Keratinocyte (primary cell): ENCODE measurements around the gene CDAN1. TPM values are rescaled to one million over a fixed set of nuclear protein-coding genes. Genes with fewer than 3 reads are reported as not detected.

Experiments used
- DNase-seq: peaks from one replicate; pipeline ENCODE4 v3.0.0-alpha.2; 2011; ENCODE audit warnings: low read depth, missing footprints, low spot score
- FAIRE-seq: peaks from 2 replicates; lab custom pipeline; 2011; peaks lifted over from hg19 to GRCh38; lab: Jason Lieb, UNC
- H2AFZ ChIP-seq: 2 replicates; pipeline ENCODE4 v1.6.0; 2012; ENCODE audit warnings: low read length, control low read depth, inconsistent platforms; ENCODE audit not compliant: control insufficient read depth
- H3K27ac ChIP-seq: 2 replicates; pipeline ENCODE4 v1.5.1; 2011; ENCODE audit warnings: low read length; ENCODE audit not compliant: control insufficient read depth, insufficient read depth
- H3K27me3 ChIP-seq: 3 replicates; pipeline ENCODE4 v1.6.0; 2011; ENCODE audit warnings: low read length; ENCODE audit not compliant: control insufficient read depth, insufficient read depth; ENCODE audit errors: extremely low read depth
- H3K36me3 ChIP-seq, 2 experiments: 2 replicates in 1 of 2; 3 replicates in 1 of 2; pipeline ENCODE4 v1.5.1; 2011; ENCODE audit warnings: low read length in 2 of 2, mild to moderate bottlenecking in 1 of 2; ENCODE audit not compliant: control insufficient read depth in 2 of 2, insufficient read depth in 2 of 2; ENCODE audit errors: extremely low read depth in 1 of 2
- H3K4me1 ChIP-seq: 3 replicates; pipeline ENCODE4 v1.5.1; 2011; ENCODE audit warnings: low read length; ENCODE audit not compliant: control insufficient read depth, insufficient read depth; ENCODE audit errors: extremely low read depth
- H3K4me2 ChIP-seq: 3 replicates; pipeline ENCODE4 v1.6.0; 2011; ENCODE audit warnings: low read depth, low read length; ENCODE audit not compliant: control insufficient read depth, insufficient read depth; ENCODE audit errors: extremely low read depth
- H3K4me3 ChIP-seq, 3 experiments: fragments of 200-600 bp in 1 of 3; sonication (generic) in 1 of 3; 2 replicates in 2 of 3; 3 replicates in 1 of 3; pipeline ENCODE4 v1.5.1; 2011 to 2016; ENCODE audit warnings: low read length in 3 of 3, mild to moderate bottlenecking in 3 of 3, control low read depth in 2 of 3, inconsistent platforms in 1 of 3, low read depth in 1 of 3, mixed read lengths in 1 of 3, mixed run types in 1 of 3, moderate library complexity in 1 of 3; ENCODE audit not compliant: control insufficient read depth in 2 of 3, insufficient read depth in 2 of 3; ENCODE audit errors: extremely low read depth in 1 of 3
- H3K79me2 ChIP-seq: 2 replicates; pipeline ENCODE4 v1.6.0; 2012; ENCODE audit warnings: low read length; ENCODE audit not compliant: control insufficient read depth, insufficient read depth
- H3K9ac ChIP-seq: 3 replicates; pipeline ENCODE4 v1.6.0; 2011; ENCODE audit warnings: low read length; ENCODE audit not compliant: control insufficient read depth, insufficient read depth; ENCODE audit errors: extremely low read depth
- H3K9me1 ChIP-seq: 3 replicates; pipeline ENCODE4 v1.6.0; 2011; ENCODE audit warnings: low read length; ENCODE audit not compliant: control insufficient read depth, insufficient read depth; ENCODE audit errors: extremely low read depth
- H3K9me3 ChIP-seq: 2 replicates; pipeline ENCODE4 v1.5.1; 2012; ENCODE audit warnings: low read depth, low read length; ENCODE audit not compliant: control insufficient read depth
- H4K20me1 ChIP-seq: 3 replicates; pipeline ENCODE4 v1.6.0; 2011; ENCODE audit warnings: low read length; ENCODE audit not compliant: control insufficient read depth, insufficient read depth; ENCODE audit errors: extremely low read depth
- CTCF ChIP-seq, 3 experiments: IDR thresholded peaks in 1 of 3; conservative IDR thresholded peaks in 1 of 3; optimal IDR thresholded peaks in 1 of 3; 2 replicates in 2 of 3; 3 replicates in 1 of 3; pipeline versions ENCODE3 to v1.5.1; 2011; ENCODE audit warnings: low read length in 3 of 3, mild to moderate bottlenecking in 3 of 3, moderate library complexity in 2 of 3, control low read depth in 1 of 3, inconsistent platforms in 1 of 3; ENCODE audit not compliant: insufficient read depth in 2 of 3; ENCODE audit errors: extremely low read depth in 1 of 3
- EZH2 ChIP-seq: IDR thresholded peaks from one replicate; pipeline ENCODE4 v1.6.1; 2012; ENCODE audit warnings: inconsistent platforms, mild to moderate bottlenecking, low read length, moderate library complexity
- dilution Hi-C: fragments of 300-500 bp; cut with MboI; formaldehyde crosslinking; loops from one replicate; pipeline ENCODE4 v1.7.0; 2020; ENCODE audit warnings: low sequenced_read_pairs; ENCODE audit not compliant: extremely low pct_ligation_motif_present
- polyA plus RNA-seq, 5 experiments: library from polyadenylated mRNA; depleted of rRNA in 3 of 5; stranded (reverse) in 3 of 5; stranded (forward) in 1 of 5; unstranded in 1 of 5; fragments of >200 nt; gene quantifications; 1 replicate in 1 of 5; 2 replicates in 3 of 5; 3 replicates in 1 of 5; pipeline versions ENCODE4 v1.2.1 to v1.2.3, GENCODE V29; 2011 to 2012; ENCODE audit warnings: missing spikeins in 2 of 5, low read depth in 1 of 5, low replicate concordance in 1 of 5

CDAN1 gene
- polyA plus RNA-seq, 1 donor (not counting 4 experiments of a cell fraction or from before 2014, with no cell fraction given) = 3.8 TPM

GRCh38 chr15:42749266-42749665, 12.3 kb upstream of the CDAN1 start:
- no peaks in the 10 kb centered on the region for H3K27me3 ChIP-seq
- FAIRE-seq (no peak), DNase-seq (no peak)
- no peak for TF ChIP-seq CTCF (optimal IDR thresholded peaks at IDR 0.05 in 1 of 3, IDR thresholded peaks at IDR 0.05 in 1 of 3, conservative IDR thresholded peaks at IDR 0.05 in 1 of 3; ENCODE audit: extremely low read depth in 1 of 3, insufficient read depth in 2 of 3, low read length in 3 of 3)
- TF ChIP-seq EZH2 = no peak
- H3K9me3 ChIP-seq = no peaks in the 10 kb centered on the region
- H3K4me1 ChIP-seq = no peaks in the 10 kb centered on the region
- H3K4me3 ChIP-seq = no peak overlapping the region
- no peaks in the 10 kb centered on the region for H3K9me1 ChIP-seq
- H3K79me2 ChIP-seq = no peaks in the 10 kb centered on the region
- no peak overlapping the region for H2AFZ ChIP-seq
- peaks cover 7 to 14% of the 10 kb centered on the region in 2 experiments for H3K36me3 ChIP-seq
- no peaks in the 10 kb centered on the region for H4K20me1 ChIP-seq
- H3K9ac ChIP-seq = no peak overlapping the region
- dilution Hi-C loops = no loop called here
- no peak overlapping the region for H3K4me2 ChIP-seq
- H3K27ac ChIP-seq = no peak overlapping the region

- no peak overlapping the region for H3K27ac ChIP-seq
- no peaks in the 10 kb centered on the region for H3K9me3 ChIP-seq
- no peak overlapping the region for H3K4me3 ChIP-seq
- TF ChIP-seq CTCF (optimal IDR thresholded peaks at IDR 0.05 in 1 of 3, IDR thresholded peaks at IDR 0.05 in 1 of 3, conservative IDR thresholded peaks at IDR 0.05 in 1 of 3; ENCODE audit: extremely low read depth in 1 of 3, insufficient read depth in 2 of 3, low read length in 3 of 3) = no peak
- TF ChIP-seq EZH2 = no peak
- H3K4me1 ChIP-seq = no peaks in the 10 kb centered on the region
- H3K27me3 ChIP-seq = no peaks in the 10 kb centered on the region
- H2AFZ ChIP-seq = no peak overlapping the region
- dilution Hi-C loops = no loop called here
- H4K20me1 ChIP-seq = no peaks in the 10 kb centered on the region
- H3K4me2 ChIP-seq = no peak overlapping the region
- H3K79me2 ChIP-seq = no peaks in the 10 kb centered on the region
- peaks cover 4 to 6% of the 10 kb centered on the region in 2 experiments for H3K36me3 ChIP-seq
- H3K9ac ChIP-seq = no peak overlapping the region
- DNase-seq = no peak
- no peaks in the 10 kb centered on the region for H3K9me1 ChIP-seq
- no peak for FAIRE-seq
These were observed 7.3 kb upstream of the CDAN1 start for GRCh38 chr15:42744195-42744594.
